ENCODE results near the gene FITM1.

GRCh38 chr14:24098229-24098926 is 32.1 kb upstream of the FITM1 start:
- TF ChIP-seq CTCF (IDR thresholded peaks at IDR 0.05) (no peak), ZFX (IDR thresholded peaks at IDR 0.05; ENCODE audit: borderline replicate concordance) (no peak)

Measured in 22Rv1 (cell line).